ENCODE data around the gene EIF2D.
"Not testable (repeated sequence)": the region's sequence is repeated elsewhere in the genome, so short reads cannot be mapped to it uniquely, and the experiment has no call there.

EIF2D gene

DNA sequence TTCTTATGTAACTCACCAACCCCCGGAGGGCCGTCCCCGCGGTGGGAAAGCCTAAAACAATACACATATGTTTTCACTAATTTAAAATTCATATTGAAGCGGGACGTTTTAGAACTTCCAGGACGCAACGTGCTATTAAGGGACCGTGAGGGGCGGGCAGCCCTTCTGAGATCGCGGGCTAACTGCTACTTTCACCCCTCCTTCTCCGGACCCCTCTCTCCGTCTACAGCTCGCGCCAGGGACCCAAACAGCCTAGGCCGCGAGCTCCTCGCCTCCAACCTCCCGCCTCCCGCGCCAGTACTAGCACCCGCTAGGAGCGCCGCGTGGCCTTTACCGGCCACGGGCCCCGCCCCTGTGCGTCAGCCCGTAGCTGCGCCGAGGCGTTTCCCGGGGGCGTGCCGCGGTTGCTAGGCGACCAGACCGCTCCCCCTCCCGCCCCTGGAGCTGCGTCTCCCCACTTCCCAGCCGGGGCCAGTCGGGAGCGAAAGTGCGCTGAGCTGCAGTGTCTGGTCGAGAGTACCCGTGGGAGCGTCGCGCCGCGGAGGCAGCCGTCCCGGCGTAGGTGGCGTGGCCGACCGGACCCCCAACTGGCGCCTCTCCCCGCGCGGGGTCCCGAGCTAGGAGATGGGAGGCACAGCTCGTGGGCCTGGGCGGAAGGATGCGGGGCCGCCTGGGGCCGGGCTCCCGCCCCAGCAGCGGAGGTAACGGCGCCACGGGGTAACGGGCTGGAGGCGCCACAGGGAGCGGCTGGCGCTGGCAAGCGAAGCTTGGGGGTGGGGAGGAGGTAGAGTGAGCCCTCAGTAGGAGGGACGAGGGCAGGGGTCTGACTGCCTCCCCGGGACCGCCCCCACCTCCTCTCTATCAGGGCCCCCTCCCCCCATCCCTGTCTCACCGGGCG, 23.1 kb upstream of the EIF2D start, which contains the start of gene DYRK3:
DYRK3 (plus strand) TSS at position 457 of the 898 bp plus-strand sequence; CDS start at position 625, 168 bp downstream.
- peak; percentile 94 for DNase-seq

GRCh38 chr1:206634365-206635079, 22.3 kb upstream of the EIF2D start:
- DNase-seq = peak; percentile 79

DNA sequence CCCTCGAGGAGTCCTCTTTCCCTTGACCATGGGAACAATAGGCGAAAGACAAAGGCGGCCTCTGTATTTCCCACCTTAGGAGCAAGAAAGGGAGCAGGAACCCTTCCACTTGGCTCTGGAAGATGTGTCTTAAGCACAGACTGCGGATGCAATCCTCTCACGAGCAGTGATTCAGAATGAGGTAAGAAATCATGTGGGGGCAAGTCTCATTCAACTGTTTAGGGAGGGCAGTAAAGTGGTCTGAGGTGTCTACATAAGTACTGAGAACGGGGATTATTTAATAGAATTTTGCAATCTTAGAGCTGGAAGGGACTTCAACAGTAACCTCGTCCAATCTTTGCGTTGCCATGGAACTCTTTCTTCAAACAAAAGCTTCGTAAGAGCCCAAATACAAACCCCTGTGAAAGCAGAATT, 21.4 kb upstream of the EIF2D start:
- DNase-seq = no peak

DNA sequence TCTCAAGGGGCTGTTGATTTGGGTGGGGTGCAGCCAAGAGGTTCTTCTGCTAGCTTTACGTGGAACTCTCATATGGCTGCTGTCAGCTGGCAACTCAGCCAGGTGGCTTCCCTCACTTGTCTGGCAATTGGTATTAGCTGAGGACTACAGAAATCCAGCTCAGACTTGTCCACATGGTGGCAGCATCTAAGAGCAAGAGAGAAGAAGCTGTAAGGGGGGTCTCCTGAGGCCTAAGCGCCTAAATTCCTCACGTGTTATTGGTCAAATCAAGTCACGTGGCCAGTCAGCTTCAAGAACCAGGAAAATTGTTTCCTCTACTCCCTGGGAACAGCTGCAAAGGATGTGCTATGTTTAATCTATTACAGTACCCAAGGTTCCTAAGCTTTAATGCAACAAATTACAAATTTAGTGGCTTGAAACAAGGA, 18.8 kb upstream of the EIF2D start:
- DNase-seq = peak; percentile 9

DNA sequence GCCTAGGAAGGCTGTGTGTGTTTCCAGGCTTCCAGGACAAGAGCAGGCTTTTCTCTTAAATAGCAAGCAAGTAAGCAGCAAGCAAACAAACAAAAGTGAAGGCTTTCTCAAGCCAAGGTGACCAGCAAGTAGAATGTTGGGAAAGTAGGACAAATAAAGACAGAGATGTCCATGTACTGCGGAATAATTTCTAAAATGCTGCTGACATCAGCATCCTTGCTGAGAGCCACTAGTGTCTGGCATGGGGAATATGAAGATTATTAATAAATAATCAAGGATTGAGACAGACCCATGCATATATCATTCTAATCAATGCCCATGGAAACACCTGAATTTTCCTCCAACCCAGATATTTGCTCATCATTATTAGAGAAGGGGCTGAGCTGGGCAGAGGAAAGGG, 16.7 kb upstream of the EIF2D start:
- no peak for DNase-seq

DNA sequence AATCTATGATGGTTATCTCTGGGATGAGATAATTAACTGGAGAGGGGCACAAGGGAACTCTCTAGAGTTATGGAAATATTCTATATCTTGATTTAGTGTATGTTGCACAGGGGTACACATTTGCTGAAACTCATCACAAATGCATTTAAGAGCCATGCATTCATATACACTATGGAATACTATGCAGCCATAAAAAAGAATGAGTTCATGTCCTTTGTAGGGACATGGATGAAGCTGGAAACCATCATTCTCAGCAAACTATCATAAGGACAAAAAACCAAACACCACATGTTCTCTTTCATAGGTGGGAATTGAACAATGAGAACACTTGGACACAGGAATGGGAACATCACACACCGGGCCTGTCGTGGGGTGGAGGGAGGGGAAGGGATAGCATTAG, 14.1 kb upstream of the EIF2D start:
- DNase-seq = not testable (repeated sequence)

DNA sequence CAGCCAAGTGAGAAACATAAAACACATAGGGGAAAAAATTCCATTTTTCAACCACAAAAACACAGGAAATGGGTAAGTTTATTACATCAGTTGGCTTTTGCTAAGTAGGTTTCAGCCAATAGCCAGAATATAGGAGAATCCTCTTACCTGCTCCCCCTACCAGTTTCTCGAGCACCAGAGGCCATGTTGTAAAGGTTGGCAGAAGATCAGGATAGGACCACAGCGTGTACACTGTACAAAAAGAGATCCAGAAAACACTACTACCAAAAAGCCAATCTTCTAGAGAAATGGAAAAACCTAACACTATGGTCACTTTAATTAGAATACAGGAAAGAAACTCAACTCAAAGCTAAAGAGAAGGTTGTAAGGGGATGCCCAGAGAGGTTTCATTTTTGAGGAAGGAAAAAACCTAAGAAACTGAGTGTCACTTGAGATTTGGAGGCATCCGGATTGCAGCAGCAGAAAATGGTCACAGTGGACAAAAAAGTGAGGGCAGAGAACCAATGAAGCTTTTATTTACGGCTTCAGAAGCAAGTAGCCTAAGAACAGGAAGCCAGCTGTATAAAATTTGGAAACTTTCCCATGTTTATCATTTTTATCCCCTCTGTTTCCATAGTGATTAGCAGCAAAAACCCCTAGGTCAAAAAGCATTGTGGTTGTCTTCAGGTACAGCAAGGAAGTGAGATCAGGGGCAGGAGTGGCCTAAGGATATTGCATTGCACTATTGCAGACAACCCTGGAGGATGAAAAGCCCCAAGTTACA, 2.9 kb downstream of the EIF2D start:
- DNase-seq = no peak

- peak; percentile 69 for DNase-seq
These were observed 4.1 kb downstream of the EIF2D start for GRCh38 chr1:206608108-206608698.

DNA sequence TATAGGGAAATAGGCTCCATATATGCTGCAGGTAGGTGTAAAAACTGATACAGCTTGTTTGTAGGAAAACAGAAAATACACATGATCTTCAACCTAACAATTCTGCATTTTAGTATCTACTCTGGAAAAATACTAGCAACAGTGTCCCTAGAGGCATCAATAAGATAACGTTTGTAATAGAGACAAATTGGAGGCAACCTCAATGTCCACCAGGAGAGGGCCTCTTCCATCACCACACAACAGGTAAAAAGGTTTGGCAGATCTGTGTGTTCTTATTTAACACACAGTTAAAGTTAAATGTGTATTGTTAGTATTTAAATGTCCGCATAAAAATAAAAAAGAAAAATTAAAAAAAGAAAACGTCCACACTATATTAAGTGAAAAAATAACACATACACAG, 5.4 kb downstream of the EIF2D start:
- DNase-seq = no peak

- DNase-seq = no peak
These were observed 7.4 kb downstream of the EIF2D start for GRCh38 chr1:206604861-206605260.

DNA sequence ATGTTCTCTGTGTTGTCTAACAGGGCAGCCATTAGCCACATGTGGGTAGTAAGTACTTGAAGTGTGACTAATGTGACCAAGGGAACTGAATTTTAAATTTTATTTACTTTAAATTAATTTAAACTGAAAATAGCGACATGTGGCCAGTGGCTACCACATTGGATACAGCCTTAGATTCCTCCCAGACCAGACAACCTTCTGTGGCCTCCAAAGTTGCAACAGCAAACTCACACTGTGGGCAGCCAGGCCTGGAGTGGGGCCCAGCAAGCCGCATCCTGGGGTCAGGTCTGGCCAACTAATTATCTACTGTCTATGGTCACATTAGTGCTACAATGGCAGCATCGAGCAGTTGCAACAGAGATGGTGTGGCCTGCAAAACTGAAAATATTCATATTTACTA, 11.7 kb downstream of the EIF2D start:
- DNase-seq = no peak

DNA sequence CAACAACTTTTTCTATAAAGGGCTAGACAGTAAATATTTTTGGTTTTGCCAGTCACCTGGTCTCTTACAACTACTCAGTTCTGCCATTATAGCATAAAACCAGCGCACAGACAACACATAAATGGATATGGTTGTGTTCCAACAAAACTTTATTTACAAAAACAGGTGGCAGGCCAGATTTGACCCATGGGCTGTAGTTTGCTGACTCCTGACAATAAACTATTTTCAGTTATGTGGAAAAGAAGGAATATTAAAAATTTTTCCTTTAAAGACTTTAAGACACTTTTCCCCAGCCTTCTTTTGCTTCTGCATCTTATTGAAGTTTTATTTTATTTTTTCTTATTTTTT, 16.0 kb downstream of the EIF2D start:
- no peak for DNase-seq

DNA sequence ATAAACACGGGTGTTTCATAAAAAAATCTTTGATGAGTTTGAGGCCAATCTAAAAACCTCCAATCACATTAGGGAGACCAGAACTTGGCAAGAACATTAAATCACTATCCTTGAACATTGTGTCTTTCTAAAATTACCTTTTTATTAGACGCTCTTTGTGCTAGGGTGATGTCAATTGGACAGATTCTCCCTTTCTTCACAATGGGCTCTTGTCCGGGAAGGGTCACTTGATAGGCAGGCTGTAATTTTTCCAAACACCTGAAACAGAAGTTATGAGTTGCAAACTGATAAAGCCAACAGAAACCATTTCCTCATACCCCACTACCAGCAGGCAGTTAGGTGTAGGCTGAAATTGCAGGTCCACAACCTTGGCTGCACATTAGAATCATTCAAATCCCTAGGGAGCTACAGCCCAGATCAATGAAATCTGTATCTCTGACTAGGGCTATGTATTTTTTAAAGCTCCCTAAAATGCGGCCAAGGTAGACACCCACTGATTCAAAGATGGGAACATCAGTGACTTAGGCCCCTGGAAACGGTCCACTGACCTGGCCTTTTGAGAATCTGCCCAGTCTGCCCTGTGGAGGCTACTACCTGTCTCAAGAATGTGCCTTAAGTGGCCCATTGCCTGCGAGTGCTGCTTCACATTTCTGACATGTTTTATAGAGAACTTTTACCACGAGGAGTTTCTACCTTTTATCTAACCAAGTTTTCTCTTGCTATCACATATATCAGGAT, 16.5 kb downstream of the EIF2D start:
- no peak for DNase-seq

DNA sequence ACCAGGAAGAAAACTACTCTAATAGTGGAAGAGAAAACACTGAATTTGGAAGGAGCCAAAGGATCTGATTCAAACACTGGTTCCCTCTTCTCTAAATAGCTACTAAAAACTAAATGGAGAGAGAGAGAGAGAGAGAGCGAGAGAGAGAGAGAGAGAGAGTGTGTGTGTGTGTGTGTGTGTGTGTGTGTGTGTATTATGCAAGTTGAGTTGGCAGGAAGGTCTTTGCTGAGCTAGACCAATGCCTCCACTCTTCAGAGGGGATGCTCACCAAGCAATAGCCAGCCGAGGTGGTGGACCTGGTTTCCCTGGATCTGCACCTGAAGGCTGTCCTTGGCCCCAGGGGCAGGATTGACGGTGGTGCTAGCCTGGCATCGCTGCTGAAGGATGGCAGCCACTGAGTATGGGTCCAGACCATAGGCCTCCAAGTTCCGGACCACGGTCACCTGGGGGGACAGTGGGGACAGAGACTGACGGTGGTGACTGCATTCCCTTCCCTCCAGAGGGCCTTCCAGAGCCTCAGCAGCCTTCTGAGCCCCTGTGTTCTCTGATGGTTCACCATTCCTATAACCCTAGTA, 18.8 kb downstream of the EIF2D start:
- DNase-seq = no peak

- no peak for DNase-seq
These were observed 20.6 kb downstream of the EIF2D start for GRCh38 chr1:206591696-206592095.

GRCh38 chr1:206591226-206591625, 21.0 kb downstream of the EIF2D start:
- DNase-seq = no peak

DNA sequence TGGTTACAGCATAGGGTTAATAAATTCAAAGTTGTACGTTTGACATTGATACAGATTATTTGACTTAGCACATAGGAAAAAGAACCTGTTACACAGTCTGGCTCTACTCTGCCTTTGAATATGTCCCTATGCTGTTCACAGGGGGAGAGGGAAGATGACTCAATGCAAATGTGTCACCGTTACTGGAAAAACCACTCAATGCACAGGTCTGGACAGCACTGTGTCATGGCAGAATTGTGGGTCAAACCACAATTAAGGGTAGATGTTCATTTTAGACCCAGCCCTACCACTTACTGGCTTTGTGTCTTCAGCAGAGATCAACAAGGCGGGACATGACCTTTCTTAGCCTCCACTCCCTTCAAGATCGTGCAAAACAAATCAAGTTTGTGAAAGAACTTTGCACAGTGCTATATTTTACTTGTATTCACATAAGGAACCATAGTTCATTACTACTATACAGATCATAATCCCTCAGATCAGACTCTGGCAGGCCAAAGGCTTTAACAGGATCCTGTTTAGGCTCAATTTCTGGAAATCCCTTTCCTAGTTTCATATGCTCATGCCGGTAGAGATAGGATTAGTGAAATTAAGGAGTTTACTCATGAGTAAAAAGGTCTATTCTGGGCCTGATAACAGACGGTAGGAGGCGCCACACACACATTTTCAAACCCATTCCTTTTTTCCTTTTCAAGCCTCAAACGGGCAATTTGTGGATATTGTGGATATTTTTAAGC, 22.1 kb downstream of the EIF2D start:
- peak; percentile 72 for DNase-seq

- no peak for DNase-seq
These were observed 23.1 kb downstream of the EIF2D start for GRCh38 chr1:206589206-206589605.

- no peak for DNase-seq
These were observed 23.8 kb downstream of the EIF2D start for GRCh38 chr1:206588492-206588891.

DNA sequence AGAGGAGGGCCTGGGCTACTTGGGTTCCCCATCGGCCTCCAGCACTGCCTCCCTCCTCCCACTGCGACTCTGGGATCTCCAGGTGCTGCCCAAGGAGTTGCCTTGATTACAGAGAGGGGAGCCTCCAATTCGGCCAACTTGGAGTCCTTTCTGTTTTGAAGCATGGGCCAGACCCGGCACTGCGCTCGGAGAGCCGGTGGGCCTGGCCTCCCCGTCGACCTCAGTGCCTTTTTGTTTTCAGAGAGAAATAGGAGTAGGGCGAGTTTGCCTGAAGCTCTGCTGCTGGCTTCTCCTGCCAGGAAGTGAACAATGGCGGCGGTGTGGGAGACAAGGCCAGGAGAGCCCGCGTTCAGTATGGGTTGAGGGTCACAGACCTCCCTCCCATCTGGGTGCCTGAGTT, 24.4 kb downstream of the EIF2D start:
- DNase-seq = no peak

All from CD4-positive, alpha-beta T cell treated with Interleukin-6 for 4 hours (primary cell).